Gastrocnemius medialis (tissue), 4 donors: ENCODE results near the gene CD58. TPM values are rescaled to one million over a fixed set of nuclear protein-coding genes. Genes with fewer than 3 reads are reported as not detected.
"Not testable (repeated sequence)": the region's sequence is repeated elsewhere in the genome, so short reads cannot be mapped to it uniquely, and the experiment has no call there.

Source experiments
- ATAC-seq, 2 donors: fragments of 150-250 bp; one replicate each; pipeline ENCODE4 v1.9.1; 2016
- DNase-seq, 2 donors: peaks; one replicate each; pipeline ENCODE4 v3.0.0-alpha.2; 2019
- H3K27ac ChIP-seq, 4 donors: fragments of 200-600 bp; sonication (generic); 1 replicate in 1 of 4; 2 replicates in 3 of 4; pipeline ENCODE4 v1.5.1; 2016 to 2018; ENCODE audit warnings: mild to moderate bottlenecking in 2 of 4, moderate library complexity in 1 of 4
- H3K27me3 ChIP-seq, 3 donors: fragments of 200-600 bp; sonication (generic) in 2 of 3; 1 replicate in 1 of 3; 2 replicates in 2 of 3; pipeline versions ENCODE4 v1.5.1 to v1.6.0; 2016 to 2019; ENCODE audit warnings: mild to moderate bottlenecking in 1 of 3, moderate library complexity in 1 of 3
- H3K36me3 ChIP-seq, 2 donors: fragments of 200-600 bp; sonication (generic) in 1 of 2; one replicate each; pipeline ENCODE4 v1.5.1; 2017 to 2018
- H3K4me1 ChIP-seq, 2 donors: fragments of 200-600 bp; sonication (generic) in 1 of 2; one replicate each; pipeline ENCODE4 v1.5.1; 2016 to 2017; ENCODE audit warnings: mild to moderate bottlenecking in 2 of 2
- H3K4me3 ChIP-seq, 4 donors: fragments of 200-600 bp; sonication (generic) in 3 of 4; 1 replicate in 1 of 4; 2 replicates in 3 of 4; pipeline ENCODE4 v1.5.1; 2016 to 2019; ENCODE audit warnings: mild to moderate bottlenecking in 2 of 4
- H3K9me3 ChIP-seq, 3 donors: fragments of 200-600 bp; sonication (generic) in 2 of 3; 1 replicate in 1 of 3; 2 replicates in 2 of 3; pipeline ENCODE4 v1.5.1; 2016 to 2019
- POLR2A ChIP-seq, 2 donors: fragments of 450-650 bp; IDR thresholded peaks; one replicate each; pipeline ENCODE4 v1.6.1; 2017; ENCODE audit warnings: antibody characterized with exemption in 2 of 2, mild to moderate bottlenecking in 2 of 2, moderate library complexity in 2 of 2
- in situ Hi-C, 4 donors: fragments of 200-750 bp; cut with MboI; loops; one replicate each; pipeline versions ENCODE4 v1.15.0 to v1.8.0; 2017; ENCODE audit warnings: low sequenced_read_pairs in 4 of 4
- intact Hi-C: fragments of 100-400 bp; cut with DNase I; formaldehyde crosslinking; loops from one replicate; pipeline ENCODE4 v1.15.1; 2023; ENCODE audit warnings: low total_unique reads
- total RNA-seq, 4 donors: library from RNA; depleted of rRNA; stranded (reverse); fragments of >200 nt; gene quantifications; one replicate each; pipeline versions ENCODE4 v1.1.0 to v1.2.3, GENCODE V29; 2016
- TF ChIP-seq, protein P1 (sequence below), 5 experiments: fragments of 450-650 bp in 3 of 5; fragments of 200-600 bp in 2 of 5; sonication (generic) in 2 of 5; IDR thresholded peaks in 4 of 5; conservative IDR thresholded peaks in 1 of 5; 1 replicate in 4 of 5; 2 replicates in 1 of 5; pipeline ENCODE4 v1.5.1; 2016 to 2019; ENCODE audit warnings: antibody characterized with exemption in 5 of 5, mild to moderate bottlenecking in 3 of 5, moderate library complexity in 3 of 5

Gene CD58, protein sequence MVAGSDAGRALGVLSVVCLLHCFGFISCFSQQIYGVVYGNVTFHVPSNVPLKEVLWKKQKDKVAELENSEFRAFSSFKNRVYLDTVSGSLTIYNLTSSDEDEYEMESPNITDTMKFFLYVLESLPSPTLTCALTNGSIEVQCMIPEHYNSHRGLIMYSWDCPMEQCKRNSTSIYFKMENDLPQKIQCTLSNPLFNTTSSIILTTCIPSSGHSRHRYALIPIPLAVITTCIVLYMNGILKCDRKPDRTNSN
- total RNA-seq = 10 to 100 TPM in 2 of 4 donors, 1 to 10 TPM in 2; 4.1 to 15.9 (median 10.2) TPM

DNA sequence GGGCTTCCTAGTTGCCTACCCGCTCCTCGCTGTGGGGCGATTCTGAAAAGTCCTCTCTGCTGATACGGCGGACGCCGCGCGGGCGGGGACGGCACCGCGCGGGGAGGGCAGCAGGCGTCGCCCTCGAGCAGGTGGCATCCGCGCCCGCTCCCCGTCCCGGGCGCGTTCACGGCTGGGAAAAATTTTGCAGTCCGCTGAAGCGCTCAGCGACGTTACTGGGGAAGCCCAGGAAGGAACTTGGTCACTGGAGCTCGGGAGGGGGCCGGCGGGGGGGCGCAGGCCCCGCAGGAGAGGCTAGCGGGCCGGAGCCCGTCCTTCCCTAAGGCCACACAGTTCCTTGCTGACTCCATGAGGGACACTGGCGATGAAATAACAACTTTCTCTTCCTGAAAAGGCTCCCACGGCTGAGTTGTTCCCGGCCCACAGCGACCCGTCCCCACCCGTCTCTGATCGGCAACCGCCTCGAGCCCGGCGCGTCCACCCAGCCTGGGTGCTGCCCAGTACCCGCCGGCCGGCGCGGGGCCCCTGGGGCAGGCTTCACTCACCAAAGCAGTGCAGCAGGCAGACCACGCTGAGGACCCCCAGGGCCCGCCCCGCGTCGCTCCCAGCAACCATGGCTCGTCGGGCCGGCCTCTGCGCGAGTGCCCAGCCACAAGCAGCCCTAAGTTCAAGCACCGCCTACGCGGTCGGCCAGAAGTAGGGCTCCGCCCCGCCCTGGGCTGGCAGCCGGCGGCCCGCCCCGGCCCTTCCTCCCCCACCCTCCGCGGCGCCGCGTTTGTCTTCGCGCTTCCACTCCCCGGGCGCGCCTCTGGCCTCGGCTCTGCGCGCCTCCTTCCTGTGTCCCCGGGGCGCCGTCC lies at the start of gene CD58:
TSS of gene CD58 (minus strand) at position 669 of the 857 bp plus-strand sequence. CDS start at position 615, 54 bp downstream.
- no peaks in the 10 kb centered on the region for H3K27me3 ChIP-seq
- H3K4me1 ChIP-seq = peaks cover 11 to 18% of the 10 kb centered on the region in 2 donors
- peak within 1 kb of the TSS; percentile 85 to 97 (median 92) for H3K27ac ChIP-seq
- in situ Hi-C loops = loop anchor here in 1 of 4 donors (10.0 kb wide), 1 partner anchor 484 kb away; no protein-coding TSS in a partner anchor
- intact Hi-C loops = loop anchor here (5.0 kb wide), 2 partner anchors 198 to 487 kb away; partner anchors contain the start of gene ATP1A1
- TF ChIP-seq POLR2A (IDR thresholded peaks at IDR 0.05) = peak; percentile 73 to 82
- TF ChIP-seq, protein P1, sequence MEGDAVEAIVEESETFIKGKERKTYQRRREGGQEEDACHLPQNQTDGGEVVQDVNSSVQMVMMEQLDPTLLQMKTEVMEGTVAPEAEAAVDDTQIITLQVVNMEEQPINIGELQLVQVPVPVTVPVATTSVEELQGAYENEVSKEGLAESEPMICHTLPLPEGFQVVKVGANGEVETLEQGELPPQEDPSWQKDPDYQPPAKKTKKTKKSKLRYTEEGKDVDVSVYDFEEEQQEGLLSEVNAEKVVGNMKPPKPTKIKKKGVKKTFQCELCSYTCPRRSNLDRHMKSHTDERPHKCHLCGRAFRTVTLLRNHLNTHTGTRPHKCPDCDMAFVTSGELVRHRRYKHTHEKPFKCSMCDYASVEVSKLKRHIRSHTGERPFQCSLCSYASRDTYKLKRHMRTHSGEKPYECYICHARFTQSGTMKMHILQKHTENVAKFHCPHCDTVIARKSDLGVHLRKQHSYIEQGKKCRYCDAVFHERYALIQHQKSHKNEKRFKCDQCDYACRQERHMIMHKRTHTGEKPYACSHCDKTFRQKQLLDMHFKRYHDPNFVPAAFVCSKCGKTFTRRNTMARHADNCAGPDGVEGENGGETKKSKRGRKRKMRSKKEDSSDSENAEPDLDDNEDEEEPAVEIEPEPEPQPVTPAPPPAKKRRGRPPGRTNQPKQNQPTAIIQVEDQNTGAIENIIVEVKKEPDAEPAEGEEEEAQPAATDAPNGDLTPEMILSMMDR (IDR thresholded peaks at IDR 0.05 in 4 of 5, conservative IDR thresholded peaks at IDR 0.05 in 1 of 5) = peak; percentile 60 to 67 (median 62)
- DNase-seq (peak; percentile 70 to 78), ATAC-seq (peak; percentile 89 to 91)
- H3K36me3 ChIP-seq = no peaks in the 10 kb centered on the region
- H3K4me3 ChIP-seq = peak within 1 kb of the TSS; percentile 61 to 86 (median 80)
- H3K9me3 ChIP-seq = no peaks in the 10 kb centered on the region

DNA sequence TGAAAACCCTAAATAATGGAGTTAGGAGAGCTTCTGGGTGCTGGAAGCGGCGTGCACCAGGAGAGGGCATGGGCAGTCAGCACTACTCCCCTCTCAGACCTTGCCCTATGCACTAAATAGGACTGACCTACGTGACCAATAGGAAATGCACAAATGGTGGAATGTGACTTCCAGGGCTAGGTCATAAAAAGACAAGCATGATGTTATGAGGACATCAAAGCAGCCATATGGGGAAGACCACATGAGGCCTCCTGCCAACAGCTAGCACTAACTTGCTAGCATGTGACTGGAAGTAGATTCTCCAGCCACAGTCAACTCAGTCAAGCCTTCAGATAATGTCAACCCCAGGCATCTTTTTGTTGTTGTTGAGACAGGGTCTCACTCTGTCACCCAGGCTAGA lies 49.6 kb upstream of the CD58 start:
- H3K27me3 ChIP-seq, intact Hi-C loops, H3K27ac ChIP-seq, H3K36me3 ChIP-seq, H3K4me3 ChIP-seq, H3K9me3 ChIP-seq, in situ Hi-C loops, H3K4me1 ChIP-seq, DNase-seq, ATAC-seq: not testable (repeated sequence)

DNA sequence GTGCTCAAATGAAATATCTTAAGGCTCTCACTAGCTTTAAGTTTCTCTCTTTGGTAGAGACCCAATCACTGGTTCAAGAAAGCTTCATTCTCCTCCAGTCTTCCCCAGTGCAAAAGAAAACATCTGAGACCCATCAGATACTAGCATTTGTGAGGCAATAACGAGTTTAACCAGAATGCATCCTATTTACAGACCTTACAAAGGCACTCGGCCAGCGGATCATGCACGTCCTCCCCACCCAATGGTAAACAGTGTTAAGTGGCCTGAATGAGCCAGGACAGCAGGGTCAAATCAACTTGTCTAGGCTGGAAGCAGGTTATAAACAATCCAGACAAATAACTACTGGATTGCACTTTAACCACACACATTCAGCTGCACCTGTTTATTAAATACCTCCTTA lies 48.3 kb upstream of the CD58 start:
- H3K27ac ChIP-seq, DNase-seq, H3K36me3 ChIP-seq, intact Hi-C loops, H3K9me3 ChIP-seq, ATAC-seq, H3K27me3 ChIP-seq, in situ Hi-C loops, H3K4me1 ChIP-seq, H3K4me3 ChIP-seq: not testable (repeated sequence)

DNA sequence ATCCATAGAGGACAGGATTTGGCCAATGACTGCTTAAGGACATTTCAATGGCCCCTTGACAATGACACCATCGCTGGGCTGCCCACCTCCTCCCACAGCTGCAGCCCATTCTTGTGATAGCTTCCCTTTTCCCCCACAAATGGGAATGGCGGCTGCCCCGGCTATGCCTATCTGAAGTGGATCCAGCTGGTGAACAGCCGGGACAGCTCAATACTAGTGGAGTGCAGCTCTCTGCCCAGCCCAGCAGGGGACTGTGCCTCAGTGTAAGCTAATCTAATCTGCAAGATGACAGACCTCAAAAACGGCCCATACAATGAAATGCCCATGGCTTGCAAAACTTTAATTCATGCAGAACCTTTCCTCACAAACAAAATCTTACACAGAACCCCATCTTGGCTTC lies 47.0 kb upstream of the CD58 start:
- H3K4me3 ChIP-seq, intact Hi-C loops, H3K27me3 ChIP-seq, H3K4me1 ChIP-seq, ATAC-seq, H3K27ac ChIP-seq, DNase-seq, H3K36me3 ChIP-seq, in situ Hi-C loops, H3K9me3 ChIP-seq: not testable (repeated sequence)

DNA sequence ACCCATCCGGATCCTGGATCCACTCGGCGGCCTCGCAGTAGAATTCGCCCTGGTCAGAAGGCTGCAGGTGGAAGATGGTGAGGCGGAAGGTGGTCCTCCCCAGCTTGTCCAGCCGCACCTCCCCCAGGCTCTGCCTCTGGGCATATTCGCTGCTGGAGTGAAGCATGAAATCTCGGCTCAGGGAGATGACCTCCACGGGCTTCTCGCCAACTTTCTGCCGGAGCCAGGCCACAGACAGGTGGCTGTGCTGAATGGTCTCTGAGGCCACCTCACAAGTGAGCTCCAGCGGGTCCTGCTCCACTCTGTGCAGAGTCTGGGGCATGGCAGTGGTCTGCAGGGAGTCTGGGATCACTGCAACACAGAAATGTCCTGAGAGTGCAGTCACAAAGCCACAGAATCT lies 43.0 kb upstream of the CD58 start:
- H3K27ac ChIP-seq, H3K27me3 ChIP-seq, H3K4me3 ChIP-seq, H3K4me1 ChIP-seq, H3K9me3 ChIP-seq, ATAC-seq, in situ Hi-C loops, DNase-seq, intact Hi-C loops, H3K36me3 ChIP-seq: not testable (repeated sequence)

DNA sequence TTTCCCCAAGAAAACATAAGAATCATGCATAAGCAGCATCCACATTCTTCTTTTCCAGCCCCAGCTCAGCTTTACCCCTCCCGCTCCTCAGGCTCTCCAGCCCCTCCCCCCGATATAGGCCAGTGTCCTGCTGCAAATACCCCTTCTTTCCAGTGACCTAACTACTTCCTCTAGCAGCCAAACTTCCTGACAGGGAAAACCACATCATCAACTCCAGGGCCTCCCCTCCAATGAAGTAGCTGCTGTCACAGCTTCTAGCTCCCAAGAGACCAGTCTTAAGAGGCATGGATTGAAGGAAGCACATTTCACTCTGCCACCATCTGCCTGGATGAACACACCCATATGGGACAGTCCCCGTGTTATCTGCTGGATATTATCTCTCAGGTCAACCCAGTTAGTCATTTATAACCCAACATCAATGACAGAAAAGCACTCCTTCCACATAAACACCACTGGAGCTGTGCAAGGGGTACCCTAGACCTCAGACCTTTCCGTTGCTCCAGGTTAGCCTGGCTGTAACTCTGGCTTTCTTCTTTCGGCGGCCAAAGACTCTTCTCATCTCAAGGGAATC lies 39.1 kb upstream of the CD58 start:
- intact Hi-C loops, H3K27me3 ChIP-seq, in situ Hi-C loops, DNase-seq, H3K4me3 ChIP-seq, ATAC-seq, H3K27ac ChIP-seq, H3K36me3 ChIP-seq, H3K9me3 ChIP-seq, H3K4me1 ChIP-seq: not testable (repeated sequence)

DNA sequence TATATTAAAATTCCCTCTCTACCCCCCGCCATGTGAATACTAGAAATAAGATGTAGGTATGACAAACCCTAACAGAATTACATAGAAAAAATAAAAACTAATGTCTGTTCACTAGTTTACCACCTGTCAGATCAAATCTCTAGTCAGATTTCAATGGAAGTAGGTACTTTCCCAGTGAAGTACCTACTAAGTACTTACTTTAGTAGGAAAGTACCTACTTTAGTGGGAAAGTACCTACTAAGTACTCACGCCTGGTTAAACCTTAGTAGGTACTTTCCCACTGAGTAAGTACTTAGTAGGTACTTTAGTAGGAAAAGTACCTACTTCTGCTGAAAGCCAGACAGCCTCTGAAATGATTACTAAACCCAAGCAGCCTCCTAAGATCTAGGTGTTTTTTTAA lies 38.0 kb upstream of the CD58 start:
- in situ Hi-C loops, H3K36me3 ChIP-seq, H3K27me3 ChIP-seq, H3K27ac ChIP-seq, ATAC-seq, DNase-seq, H3K4me3 ChIP-seq, H3K9me3 ChIP-seq, H3K4me1 ChIP-seq, intact Hi-C loops: not testable (repeated sequence)

DNA sequence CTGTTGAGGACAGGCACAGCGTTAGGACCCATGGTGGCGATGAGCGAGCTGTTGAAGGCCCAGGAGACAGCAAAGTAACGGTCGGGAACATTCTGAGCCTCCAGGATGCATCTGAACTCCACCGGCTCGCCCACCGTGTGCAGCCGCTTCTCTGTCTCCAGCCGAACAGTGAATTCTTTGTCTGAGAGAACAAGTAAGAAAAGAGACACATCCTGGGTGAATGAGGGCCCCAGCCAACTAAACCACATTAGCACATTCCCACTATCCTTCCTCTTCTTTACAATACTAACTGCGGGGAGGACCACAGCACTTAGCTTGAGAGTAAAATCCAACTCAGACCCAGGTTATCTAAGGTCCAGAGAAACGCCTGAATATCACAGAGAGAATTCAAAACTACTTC lies 37.3 kb upstream of the CD58 start:
- H3K27ac ChIP-seq, in situ Hi-C loops, DNase-seq, H3K27me3 ChIP-seq, H3K4me1 ChIP-seq, H3K4me3 ChIP-seq, intact Hi-C loops, H3K36me3 ChIP-seq, ATAC-seq, H3K9me3 ChIP-seq: not testable (repeated sequence)

DNA sequence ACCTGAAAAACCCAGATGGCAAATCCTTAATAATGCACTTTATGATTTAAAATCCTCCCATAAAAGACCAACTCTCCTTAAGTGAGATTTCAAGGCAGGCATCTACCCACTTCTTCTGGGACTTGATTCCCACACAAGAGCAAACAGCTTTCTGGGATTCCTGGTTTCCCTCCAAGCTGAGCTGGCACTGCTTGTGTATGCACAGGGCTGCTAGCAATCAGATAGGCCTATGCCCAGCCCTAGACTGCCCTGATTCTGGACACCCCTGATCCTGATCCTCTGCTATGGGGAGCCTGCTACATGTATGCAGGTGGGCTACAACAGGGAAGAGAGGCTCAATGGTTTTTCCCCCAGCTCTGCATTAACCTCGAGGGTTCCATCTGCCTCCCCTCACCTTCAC lies 36.6 kb upstream of the CD58 start:
- H3K27ac ChIP-seq, H3K27me3 ChIP-seq, ATAC-seq, DNase-seq, H3K36me3 ChIP-seq, H3K9me3 ChIP-seq, in situ Hi-C loops, H3K4me3 ChIP-seq, H3K4me1 ChIP-seq, intact Hi-C loops: not testable (repeated sequence)

DNA sequence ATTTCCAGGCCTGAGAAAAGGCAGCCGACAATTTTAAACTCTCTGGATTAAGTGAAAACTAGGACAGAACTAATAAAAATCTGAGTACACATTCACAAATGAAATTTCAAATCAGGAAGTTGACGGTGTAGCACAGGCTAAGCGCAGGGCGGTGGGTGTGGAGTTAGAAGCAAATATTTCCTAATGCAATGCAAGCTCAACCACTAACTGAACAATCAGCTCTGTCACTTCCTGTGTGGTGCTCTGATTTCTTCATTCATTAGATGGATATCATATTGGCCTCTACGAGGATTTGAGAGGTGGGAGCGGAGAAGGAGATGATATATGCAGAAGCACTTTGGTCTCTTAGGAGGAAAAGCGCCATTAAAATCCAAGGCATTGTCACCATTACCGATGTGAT lies 35.2 kb upstream of the CD58 start:
- H3K27me3 ChIP-seq, intact Hi-C loops, H3K27ac ChIP-seq, in situ Hi-C loops, H3K36me3 ChIP-seq, H3K4me3 ChIP-seq, H3K9me3 ChIP-seq, DNase-seq, ATAC-seq, H3K4me1 ChIP-seq: not testable (repeated sequence)
